GM18909 (cell line): Measurements from ENCODE around the gene SH2D3A.

Source experiments
- ATAC-seq: cut with Tn5 transposase; IDR thresholded peaks from one replicate; pipeline ENCODE4 v1.9.1; 2021; ENCODE audit warnings: mild to moderate bottlenecking; ENCODE audit not compliant: unreplicated experiment, poor library complexity

SH2D3A gene

DNA sequence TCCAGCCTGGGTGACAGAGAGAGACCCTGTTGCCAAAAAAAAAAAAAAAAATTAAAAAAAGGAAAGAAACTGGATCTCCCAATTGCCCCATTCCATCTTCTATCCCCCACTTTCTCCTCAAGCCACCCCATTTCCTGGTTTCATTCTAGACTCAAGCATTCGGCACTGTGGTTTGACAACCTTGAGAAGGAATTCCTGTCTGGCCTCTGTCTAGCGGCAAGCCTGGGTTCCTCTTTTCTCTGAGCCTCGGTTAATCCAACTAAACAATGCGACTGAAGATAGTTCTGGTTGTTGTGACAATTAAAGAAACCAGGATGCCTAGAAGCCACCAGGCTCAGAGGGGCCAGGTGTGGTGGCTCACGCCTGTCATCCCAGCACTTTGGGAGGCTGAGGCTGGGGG lies 43.5 kb downstream of the SH2D3A start:
- no peak for ATAC-seq

DNA sequence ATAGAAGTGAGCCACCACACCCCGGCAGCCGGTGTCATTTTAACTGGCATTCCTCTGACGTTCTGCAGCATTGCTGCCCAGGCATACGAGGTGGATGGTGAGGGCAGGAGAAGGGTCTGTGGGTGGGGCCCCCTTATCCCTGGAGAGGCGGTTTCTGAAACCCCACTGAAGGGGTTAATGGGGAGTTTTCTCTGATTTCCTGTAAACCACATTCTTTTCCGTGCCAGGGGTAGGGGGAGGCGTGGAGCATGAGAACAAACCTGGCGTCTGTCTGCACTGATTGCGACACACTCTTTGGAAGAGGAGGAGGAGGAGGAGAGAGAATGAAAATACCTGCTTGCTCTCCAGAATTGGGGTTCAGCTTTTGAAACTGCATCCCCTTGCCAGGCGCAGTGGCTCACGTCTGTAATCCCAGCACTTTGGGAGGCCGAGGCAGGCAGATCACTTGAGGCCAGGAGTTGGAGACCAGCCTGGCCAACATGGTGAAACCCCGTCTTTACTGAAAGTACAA lies 44.1 kb downstream of the SH2D3A start:
- no peak for ATAC-seq

DNA sequence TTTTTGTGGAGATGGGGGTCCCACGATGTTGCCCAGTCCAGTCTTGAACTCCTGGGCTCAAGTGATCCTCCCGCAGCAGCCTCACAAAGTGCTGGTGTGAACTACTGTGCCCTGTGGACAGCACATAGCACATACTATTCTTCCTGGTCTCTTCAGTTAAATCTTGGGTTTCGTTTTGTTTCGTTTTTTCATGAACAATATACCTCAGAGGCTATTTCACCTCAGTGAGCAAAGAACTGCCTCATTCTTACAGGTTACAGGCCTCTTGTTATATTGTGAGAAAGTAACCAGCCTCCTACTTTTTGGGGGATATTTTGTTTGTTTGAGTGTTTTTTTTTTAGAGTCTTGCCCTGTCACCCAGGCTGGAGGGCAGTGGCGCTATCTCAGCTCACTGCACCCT lies 45.5 kb downstream of the SH2D3A start:
- ATAC-seq, result no peak

DNA sequence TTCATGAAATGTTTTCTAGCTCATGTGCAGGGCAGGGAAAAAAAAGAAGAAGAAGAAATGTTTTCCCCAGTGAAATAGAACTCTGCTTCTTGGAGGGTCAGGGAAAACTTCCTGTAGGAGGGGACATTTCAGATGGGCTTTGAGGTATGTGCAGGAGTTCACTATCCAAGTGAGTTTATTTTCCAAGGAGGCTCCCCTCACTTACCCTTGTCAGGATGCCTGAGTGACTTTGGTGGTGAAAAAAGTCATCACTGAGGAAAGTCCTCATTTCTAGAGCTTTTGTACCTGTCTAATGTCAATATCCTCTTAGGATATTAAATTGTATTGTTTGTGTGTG lies 46.1 kb downstream of the SH2D3A start:
- ATAC-seq, result no peak

DNA sequence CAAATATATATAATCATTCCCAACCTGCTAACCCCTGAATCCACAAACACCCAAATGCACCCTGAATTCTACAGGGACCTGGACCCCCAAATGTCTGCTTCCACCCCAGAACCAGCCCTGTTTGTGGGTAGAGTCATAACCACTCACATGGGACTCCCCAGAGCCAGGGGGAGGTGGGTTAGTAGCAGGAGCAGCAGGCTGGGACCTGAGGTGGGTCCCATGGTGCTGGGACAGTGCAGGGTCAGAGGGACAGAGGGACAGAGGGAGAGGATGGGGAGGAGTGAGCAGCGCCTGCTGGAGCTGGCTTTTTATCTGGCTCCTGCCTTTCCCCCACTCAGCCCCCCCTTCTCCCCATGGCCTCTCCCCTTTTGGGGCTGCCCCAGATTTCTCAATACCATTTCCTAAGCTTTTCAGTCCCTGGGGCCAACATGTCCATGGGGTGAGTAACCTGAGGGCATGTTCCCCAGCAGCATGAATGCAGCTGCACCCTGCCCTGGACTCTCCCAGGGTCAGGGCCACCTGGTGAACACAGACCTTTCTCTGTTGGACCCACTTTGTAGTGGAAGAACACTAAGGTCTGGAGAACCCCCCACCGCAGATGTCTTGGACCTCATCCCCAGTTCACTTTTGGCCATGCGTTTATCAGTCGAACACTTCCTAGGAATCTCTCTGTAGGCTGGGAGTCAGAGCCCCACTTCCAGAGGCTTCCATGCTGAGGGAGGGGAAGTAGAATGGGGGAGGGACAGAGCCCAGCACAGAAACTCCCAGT lies 46.7 kb downstream of the SH2D3A start, which contains the start of gene C3:
Gene C3 (minus strand): TSS at position 282 of the 769 bp plus-strand sequence. CDS start 61 bp downstream, at position 221.
- ATAC-seq, result no peak

DNA sequence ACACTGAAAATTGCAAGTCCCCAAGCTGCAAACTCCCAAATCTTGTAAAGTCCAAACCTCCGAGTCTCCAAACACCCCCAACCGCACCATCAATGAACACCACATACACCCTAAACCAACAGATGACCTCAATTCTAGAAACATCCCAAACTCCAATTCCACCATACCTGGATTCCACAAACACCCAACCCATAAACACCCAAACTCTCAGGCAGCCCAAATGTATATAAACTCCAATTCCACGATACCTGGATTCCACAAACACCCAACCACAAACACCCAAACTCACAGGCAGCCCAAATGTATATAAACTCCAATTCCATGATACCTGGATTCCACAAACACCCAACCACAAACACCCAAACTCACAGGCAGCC lies 47.3 kb downstream of the SH2D3A start:
- ATAC-seq, result no peak

DNA sequence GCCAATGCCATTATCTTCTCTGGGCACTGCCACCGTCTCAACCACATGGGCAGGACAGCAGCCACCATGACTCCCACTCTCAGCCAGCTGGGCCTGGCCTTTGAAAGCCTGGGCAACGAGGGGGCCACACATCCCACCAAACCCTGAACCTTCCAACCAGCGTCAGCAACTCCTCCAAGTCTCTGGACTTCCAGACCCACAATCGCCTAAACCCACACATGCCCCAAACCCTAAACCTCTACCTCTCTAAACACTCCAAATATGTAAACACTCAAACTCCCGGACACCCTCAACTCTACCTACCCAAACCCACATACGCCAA lies 47.7 kb downstream of the SH2D3A start:
- ATAC-seq, result no peak

DNA sequence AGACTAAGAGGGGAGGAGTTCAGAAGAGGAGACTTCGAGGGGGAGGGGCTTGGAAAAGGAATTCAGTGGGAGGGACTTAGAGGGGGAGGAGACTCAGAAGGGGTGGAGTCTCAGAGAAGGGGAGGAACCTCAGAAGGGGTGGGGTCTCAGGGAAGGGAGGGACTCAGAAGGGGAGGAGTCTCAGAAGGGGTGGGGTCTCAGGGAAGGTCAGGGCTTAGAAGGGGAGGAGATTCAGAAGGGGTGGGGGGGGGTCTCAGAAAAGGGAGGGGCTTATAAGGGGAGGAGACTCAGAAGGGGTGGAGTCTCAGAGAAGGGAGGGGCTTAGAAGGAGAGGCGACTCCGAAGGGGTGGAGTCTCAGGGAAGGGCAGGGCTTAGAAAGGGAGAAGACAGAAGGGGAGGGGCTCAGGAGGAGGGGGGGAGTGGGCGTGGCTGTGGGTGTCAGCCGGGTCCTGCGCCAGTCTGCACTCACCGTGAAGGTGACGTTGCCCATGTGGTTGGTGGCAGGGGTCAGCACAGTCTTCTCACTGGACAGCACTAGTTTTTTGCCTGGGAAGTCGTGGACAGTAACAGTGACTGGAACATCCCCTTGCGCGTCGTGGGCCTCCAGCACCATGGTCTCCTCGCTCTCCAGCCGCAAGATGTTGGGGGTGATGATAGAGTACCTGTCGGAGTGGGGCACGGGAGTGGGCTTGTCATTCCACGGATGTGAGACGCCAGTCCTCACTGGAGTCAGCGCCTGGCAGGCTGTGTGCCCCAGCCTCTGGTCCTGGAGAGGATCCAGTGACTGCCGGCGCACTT lies 48.3 kb downstream of the SH2D3A start:
- no peak for ATAC-seq

DNA sequence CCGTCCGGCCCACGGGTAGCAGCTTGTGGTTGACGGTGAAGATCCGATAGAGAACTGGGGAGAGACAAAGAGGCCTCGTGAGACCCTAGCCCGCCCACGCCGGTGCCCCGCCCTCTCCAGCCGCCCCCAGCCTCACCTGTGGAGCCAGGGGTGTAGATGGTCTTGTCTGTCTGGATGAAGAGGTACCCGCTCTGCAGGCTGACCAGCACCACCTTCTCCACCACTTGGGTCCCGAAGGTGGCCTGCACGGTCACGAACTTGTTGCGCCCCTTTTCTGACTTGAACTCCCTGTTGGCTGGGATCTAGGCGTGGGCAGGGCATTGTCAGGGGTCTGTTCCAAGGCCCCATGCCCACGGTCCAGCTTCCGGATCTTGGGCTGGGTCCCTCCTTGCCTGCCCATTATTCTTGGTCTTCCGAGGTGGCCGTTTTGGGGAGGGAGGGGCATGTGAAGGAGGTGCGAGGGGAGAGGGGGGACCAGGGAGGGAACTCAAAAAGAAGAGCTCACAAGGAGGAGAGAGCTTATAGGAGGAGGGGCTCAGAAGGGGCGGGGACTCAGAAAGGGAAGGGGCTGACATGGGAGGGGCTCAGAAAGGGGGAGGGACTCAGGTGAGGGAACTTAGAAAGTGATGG lies 49.0 kb downstream of the SH2D3A start:
- ATAC-seq, result no peak

DNA sequence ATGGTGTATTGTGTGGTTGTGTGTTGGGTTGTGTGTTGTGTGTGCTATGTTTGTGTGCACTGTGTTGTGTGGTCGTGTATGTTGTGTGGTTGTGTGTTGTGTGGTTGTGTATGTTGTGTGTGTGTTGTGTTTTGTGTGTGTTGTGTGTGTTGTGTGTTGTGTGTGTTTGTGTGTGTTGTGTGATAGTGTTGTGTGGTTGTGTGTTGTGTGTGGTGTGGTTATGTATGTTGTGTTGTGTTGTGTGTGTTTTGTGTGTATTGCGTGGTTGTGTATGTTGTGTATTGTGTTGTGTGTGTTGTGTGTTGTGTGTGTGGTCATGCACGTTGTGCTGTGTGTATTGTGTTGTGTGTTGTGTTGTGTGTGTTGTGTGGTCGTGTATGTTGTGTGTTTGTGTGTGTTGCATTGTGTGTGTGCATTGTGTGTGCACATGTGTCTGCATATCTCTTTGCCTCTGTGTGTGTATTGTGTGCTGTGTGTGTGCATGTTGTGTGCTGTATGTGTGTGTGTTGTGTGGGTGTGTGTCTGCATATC lies 49.7 kb downstream of the SH2D3A start:
- no peak for ATAC-seq

DNA sequence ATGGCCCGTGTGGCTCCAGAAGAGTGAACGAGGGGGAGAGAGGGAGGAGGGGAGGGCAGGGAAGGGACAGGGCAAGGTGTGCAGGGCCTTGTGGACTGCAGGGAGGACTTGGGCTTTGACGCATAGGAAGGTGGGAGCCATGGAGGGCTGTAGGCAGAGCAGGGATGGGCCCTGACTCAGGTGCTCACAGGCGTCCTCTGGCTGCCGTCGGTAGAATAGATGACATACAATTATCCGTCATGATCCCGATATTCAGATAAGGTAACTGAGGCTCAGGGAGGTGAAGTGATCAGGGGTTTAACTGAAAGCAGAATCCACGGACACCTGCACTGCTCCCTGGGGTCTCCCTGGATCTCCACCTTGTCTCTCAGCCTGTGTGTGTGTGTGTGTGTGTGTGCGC lies 50.2 kb downstream of the SH2D3A start:
- ATAC-seq, result no peak

DNA sequence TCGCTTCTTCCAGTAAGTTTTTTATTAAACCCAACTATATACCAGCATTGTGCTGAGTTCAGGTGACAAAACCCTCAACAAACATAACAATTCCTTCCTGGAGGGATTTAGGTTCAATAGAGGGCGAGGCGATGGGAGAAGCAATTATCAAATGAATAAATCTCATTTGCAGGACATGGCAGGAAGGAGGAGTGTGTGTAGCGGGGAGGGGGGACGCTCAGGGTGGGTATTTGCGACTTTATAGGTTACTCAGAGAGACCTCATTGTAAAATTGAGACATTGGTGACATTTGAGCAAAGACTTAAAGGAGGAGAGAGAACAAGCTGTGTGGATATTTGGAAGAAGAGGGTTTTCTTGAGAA lies 50.6 kb downstream of the SH2D3A start:
- ATAC-seq, result no peak

DNA sequence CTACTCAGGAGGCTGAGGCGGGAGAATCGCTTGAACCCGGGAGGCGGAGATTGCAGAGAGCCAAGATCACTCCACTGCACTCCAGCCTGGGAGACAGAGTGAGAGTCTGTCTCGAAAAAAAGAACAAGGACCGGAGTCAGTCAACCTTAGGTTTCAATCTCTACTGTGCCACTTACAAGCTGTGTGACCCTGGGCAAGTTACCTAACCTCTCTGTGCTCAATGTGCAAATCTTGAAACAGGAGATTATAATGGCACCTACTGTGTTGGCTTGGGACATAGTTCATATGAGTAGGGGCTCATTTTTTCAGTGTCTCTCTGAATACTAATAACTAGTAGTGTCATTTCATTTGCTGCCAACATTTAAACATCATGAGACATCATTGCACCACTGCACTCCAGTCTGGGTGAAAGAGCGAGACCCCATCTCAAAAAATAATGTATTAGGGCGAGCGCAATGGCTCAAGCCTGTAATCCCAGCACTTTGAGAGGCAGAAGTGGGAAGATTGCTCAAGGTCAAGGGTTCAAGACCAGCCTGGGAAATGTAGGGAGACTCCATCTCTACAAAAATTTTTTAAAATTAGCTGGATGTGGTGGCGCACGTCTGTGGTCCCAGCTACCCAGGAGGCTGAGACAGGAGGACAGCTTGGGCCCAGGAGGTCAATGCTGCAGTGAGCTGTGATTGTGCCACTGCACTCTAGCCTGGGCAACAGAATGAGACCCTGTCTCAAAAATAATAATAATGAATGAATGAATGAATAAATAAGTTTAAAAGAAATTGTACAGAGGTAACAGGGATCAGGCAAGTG lies 52.3 kb downstream of the SH2D3A start:
- no peak for ATAC-seq

DNA sequence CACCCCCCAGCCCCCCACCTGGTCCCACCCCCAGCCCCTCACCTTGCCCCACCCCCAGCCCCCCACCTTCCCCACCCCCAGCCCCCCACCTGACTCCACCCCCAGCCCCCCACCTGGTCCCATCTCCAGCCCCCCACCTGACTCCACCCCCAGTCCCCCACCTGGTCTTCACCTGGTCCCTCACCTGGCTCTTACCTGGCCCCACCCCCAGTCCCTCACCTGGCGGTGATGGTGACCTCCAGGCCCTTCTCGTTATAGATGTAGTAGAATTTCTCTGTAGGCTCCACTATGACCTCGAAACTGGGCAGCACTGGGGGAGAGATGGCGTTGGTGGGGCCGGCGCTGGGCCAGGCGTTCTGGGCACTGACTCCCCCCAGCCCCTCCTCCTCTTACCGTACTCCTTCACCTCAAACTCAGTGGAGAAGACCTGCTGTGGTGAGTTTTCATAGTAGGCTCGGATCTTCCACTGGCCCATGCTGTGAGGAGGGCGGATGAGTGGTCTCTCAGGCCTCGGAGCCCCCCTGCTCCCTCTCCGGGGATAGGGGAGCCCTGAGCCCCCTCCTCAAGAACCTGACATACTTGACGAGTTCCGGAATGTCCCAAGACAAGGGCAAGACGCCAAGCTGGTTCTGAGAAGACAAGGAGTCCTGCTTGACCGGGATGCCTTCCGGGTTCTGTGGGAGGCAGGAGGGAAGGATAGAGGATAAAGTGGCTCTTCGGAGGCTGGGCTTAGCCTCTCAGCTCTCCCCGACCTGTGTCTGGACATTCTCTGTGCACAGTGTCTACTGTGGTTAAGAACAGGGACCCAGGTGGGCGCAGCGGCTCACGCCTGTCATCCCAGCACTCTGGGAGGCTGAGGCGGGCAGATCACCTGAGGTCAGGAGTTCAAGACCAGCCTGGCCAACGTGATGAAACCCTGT lies 53.2 kb downstream of the SH2D3A start:
- no peak for ATAC-seq

DNA sequence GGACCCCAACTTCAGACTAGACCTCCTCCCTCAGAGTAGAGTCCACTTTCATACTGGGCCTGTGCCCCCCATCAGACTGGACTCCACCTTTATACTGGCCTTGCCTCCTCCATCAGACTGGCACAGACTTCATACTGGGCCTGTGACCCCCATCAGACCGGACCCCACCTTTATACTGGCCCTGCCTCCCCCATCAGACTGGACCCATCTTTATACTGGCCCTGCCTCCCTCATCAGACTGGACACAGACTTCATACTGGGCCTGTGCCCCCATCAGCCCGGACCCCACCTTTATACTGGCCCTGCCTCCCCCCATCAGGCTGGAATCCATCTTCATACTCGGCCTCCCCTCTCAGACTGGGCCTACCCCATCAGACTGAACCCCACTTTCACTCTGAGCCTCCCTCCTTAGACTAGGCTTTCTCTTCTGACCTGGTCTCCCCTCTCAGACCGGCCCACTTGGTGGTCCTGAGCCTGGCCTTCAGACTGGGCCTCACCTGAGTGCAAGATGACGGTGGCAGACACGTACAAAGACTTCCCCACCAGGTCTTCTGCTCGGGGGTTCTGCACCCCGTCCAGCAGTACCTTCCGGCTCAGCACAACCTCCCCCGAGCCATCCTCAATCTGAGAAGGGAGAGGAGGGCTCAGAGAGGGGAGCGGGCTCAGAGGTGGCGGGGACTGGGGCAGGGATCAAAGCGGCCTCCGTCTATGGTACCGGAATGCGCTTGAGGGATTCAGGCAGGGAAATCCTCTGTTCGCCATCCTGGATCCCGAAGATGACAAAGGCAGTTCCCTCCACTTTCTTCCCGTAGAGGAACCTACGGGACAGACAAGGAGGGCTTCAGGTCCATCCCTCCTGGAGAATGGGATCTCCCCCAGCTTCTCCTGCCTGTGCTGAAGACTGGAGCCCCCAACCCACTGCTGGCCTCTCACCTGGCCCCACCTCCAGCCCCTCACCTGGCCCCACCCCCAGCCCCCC lies 54.3 kb downstream of the SH2D3A start:
- no peak for ATAC-seq

DNA sequence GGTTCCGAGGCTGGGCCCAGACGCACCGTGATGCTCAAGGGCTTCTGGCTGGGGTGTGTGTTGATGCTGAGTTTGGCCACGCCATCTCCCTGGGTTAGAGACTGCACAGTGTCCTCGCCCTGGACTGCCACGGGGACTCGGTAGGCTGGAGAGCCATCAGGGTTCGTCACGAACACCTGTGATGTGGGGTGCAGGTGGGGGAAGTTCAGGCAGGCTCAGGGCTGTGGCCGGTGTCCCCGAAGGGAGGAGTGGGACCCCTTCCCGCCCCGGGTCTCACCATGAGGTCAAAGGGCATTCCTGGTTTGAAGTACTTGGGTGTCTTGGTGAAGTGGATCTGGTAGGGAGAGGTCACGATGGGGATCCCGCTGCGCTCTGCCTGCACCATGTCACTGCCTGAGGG lies 55.0 kb downstream of the SH2D3A start:
- no peak for ATAC-seq

DNA sequence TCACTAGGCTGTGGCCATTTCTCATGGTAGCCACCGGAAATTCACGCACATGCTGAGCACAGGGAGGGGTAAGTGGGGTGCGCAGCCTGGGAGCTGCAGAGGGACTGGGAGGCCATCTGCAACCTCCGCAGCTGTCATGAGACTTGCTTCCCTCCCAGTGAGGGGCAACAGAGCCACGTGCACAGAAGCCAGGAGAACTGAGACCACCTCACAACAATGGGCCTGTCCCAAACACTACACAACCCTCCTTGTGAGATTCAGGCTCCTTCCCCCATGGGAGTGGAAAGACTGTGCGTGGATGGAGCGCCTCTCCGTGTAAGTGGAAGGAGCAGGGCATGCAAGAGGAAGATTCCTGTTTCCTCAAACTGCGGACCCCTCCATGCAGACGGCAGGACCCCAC lies 55.6 kb downstream of the SH2D3A start:
- no peak for ATAC-seq

DNA sequence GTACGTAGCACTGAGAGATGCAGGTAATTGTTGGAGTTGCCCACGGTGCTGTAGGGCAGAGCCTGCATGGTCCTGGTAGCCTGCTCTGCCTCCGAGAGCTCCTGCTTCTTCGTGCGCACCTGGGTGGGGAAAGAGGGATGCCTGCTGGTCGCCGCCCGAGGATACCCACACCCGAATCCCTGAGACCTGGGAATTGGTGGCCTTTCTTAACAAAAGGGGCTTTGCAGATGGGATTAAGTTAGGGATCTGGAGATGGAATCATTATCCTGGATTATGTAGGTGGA lies 56.2 kb downstream of the SH2D3A start:
- no peak for ATAC-seq
